A549 (cell line): ENCODE data around the gene AXDND1. TPM values are rescaled to one million over a fixed set of nuclear protein-coding genes. Genes with fewer than 3 reads are reported as not detected.

Experiments
- ATAC-seq, 2 experiments: fragments of 200-7000 bp in 1 of 2; fragments of >200 bp in 1 of 2; cut with Nextera tagmentation in 1 of 2; cut with Tn5 transposase in 1 of 2; 3 replicates each; pipeline versions ENCODE4 v1.8.0 to v1.9.1; 2018 to 2020; ENCODE audit warnings: mild to moderate bottlenecking in 1 of 2, moderate library complexity in 1 of 2
- CTCF ChIA-PET: fragments of 300-600 bp; sonication (Branson Sonifier 250); formaldehyde crosslinking; extraction: SDS; loops from one replicate; lab custom pipeline; 2021; ENCODE audit warnings: antibody characterized with exemption, inconsistent platforms; lab: Yijun Ruan, JAX
- POLR2A ChIA-PET: fragments of 350-600 bp; formaldehyde crosslinking; extraction: SDS; loops from one replicate; lab custom pipeline; 2021; ENCODE audit warnings: antibody characterized with exemption, inconsistent platforms; lab: Yijun Ruan, JAX
- DNase-seq, 2 experiments: peaks; one replicate each; pipeline versions ENCODE4 v3.0.0 to v3.0.0-alpha.2; 2011 to 2016; ENCODE audit warnings: low read depth in 1 of 2, low spot score in 1 of 2
- FAIRE-seq: peaks from 2 replicates; lab custom pipeline; 2011; peaks lifted over from hg19 to GRCh38; lab: Jason Lieb, UNC
- H3K27ac ChIP-seq, 2 experiments: fragments of >200 bp; sonication (Bioruptor Twin); formaldehyde crosslinking; 3 replicates each; pipeline ENCODE4 v1.5.1; 2016 to 2017
- H3K4me1 ChIP-seq: fragments of >200 bp; sonication (Bioruptor Twin); formaldehyde crosslinking; 3 replicates; pipeline ENCODE4 v1.6.1; 2016
- H3K4me2 ChIP-seq: fragments of >200 bp; sonication (Bioruptor Twin); formaldehyde crosslinking; 3 replicates; pipeline ENCODE4 v1.6.1; 2016
- H3K4me3 ChIP-seq: fragments of >200 bp; sonication (Bioruptor Twin); formaldehyde crosslinking; 3 replicates; pipeline ENCODE4 v1.5.1; 2016
- H3K9me3 ChIP-seq: fragments of >200 bp; sonication (Bioruptor Twin); formaldehyde crosslinking; 3 replicates; pipeline ENCODE4 v1.6.1; 2016
- BHLHE40 ChIP-seq: IDR thresholded peaks from 2 replicates; pipeline ENCODE4 v1.6.1; 2012; ENCODE audit warnings: low read depth, low read length, inconsistent platforms
- CHD2 ChIP-seq: fragments of 150-350 bp; IDR thresholded peaks from 2 replicates; pipeline ENCODE4 v1.6.1; 2014; ENCODE audit warnings: low read length; ENCODE audit not compliant: partially characterized antibody
- E2F6 ChIP-seq: IDR thresholded peaks from 2 replicates; pipeline ENCODE4 v1.6.1; 2012; ENCODE audit warnings: low read depth, borderline replicate concordance
- EHF ChIP-seq: fragments of 250-450 bp; sonication (Bioruptor Pico); IDR thresholded peaks from 2 replicates; pipeline ENCODE4 v1.5.0; 2020; ENCODE audit warnings: mild to moderate bottlenecking
- ELK1 ChIP-seq: fragments of 150-350 bp; IDR thresholded peaks from 2 replicates; pipeline ENCODE4 v1.6.1; 2014; ENCODE audit warnings: low read depth, mild to moderate bottlenecking, low read length
- EP300 ChIP-seq, 2 experiments: fragments of >200 bp; sonication (Bioruptor Twin); formaldehyde crosslinking; IDR thresholded peaks; 2 replicates in 1 of 2; 3 replicates in 1 of 2; pipeline ENCODE4 v1.6.1; 2016 to 2017
- FOXS1 ChIP-seq: fragments of 250-450 bp; sonication (Bioruptor Pico); IDR thresholded peaks from 2 replicates; pipeline ENCODE4 v1.5.0; 2020; ENCODE audit warnings: mild to moderate bottlenecking, moderate library complexity
- HDAC2 ChIP-seq: fragments of 200-600 bp; sonication (generic); IDR thresholded peaks from 2 replicates; pipeline ENCODE4 v1.6.1; 2016
- HOXB13 ChIP-seq: fragments of 250-450 bp; sonication (Bioruptor Pico); IDR thresholded peaks from 2 replicates; pipeline ENCODE4 v1.5.0; 2020; ENCODE audit warnings: low read depth, mild to moderate bottlenecking, moderate library complexity
- HOXB5 ChIP-seq: fragments of 250-450 bp; sonication (Bioruptor Pico); IDR thresholded peaks from 2 replicates; pipeline ENCODE4 v1.5.0; 2020; ENCODE audit warnings: mild to moderate bottlenecking, moderate library complexity
- JUN ChIP-seq, 2 experiments: fragments of >200 bp; sonication (Bioruptor Twin); formaldehyde crosslinking; IDR thresholded peaks; 2 replicates in 1 of 2; 3 replicates in 1 of 2; pipeline ENCODE4 v1.6.1; 2016 to 2017
- JUNB ChIP-seq: fragments of >200 bp; sonication (Bioruptor Twin); formaldehyde crosslinking; IDR thresholded peaks from 2 replicates; pipeline ENCODE4 v1.6.1; 2016
- KDM1A ChIP-seq: fragments of 200-600 bp; sonication (generic); IDR thresholded peaks from 2 replicates; pipeline ENCODE4 v1.6.1; 2016; ENCODE audit warnings: low read depth, mild to moderate bottlenecking
- MAFK ChIP-seq: fragments of 450-650 bp; IDR thresholded peaks from 2 replicates; pipeline ENCODE4 v1.6.1; 2014; ENCODE audit not compliant: partially characterized antibody
- MAX ChIP-seq: IDR thresholded peaks from 2 replicates; pipeline ENCODE4 v1.6.1; 2012
- MAZ ChIP-seq: fragments of 150-350 bp; IDR thresholded peaks from 2 replicates; pipeline ENCODE4 v1.6.1; 2014; ENCODE audit warnings: antibody characterized with exemption, low read depth, low read length, borderline replicate concordance
- PBX3 ChIP-seq: IDR thresholded peaks from 2 replicates; pipeline ENCODE4 v1.6.1; 2012
- POLR2AphosphoS2 ChIP-seq: conservative IDR thresholded peaks from 2 replicates; pipeline ENCODE4 v1.6.1; 2012; ENCODE audit warnings: low read length, improper control_type of control experiment, inconsistent platforms
- RNF2 ChIP-seq: fragments of 200-600 bp; sonication (generic); IDR thresholded peaks from 2 replicates; pipeline ENCODE4 v1.6.1; 2016; ENCODE audit warnings: low read depth, mild to moderate bottlenecking, antibody characterized with exemption, moderate library complexity, borderline replicate concordance
- SMC3 ChIP-seq: fragments of >200 bp; sonication (Bioruptor Twin); formaldehyde crosslinking; IDR thresholded peaks from 3 replicates; pipeline ENCODE4 v1.6.1; 2018; ENCODE audit warnings: inconsistent platforms
- SREBF2 ChIP-seq: fragments of 450-650 bp; IDR thresholded peaks from 2 replicates; pipeline ENCODE4 v1.6.1; 2014; ENCODE audit warnings: mild to moderate bottlenecking, moderate library complexity
- TP53 ChIP-seq: fragments of 250-450 bp; sonication (Bioruptor Pico); IDR thresholded peaks from 2 replicates; pipeline ENCODE4 v1.5.0; 2021; ENCODE audit warnings: mild to moderate bottlenecking, moderate library complexity
- USF2 ChIP-seq: fragments of 450-650 bp; IDR thresholded peaks from 2 replicates; pipeline ENCODE4 v1.6.1; 2014; ENCODE audit warnings: antibody characterized with exemption
- WGBS: methylation state at CpG from one replicate; pipeline ENCODE4 v1.1.6; 2017; ENCODE audit errors: missing lambda C conversion rate; 5-methylcytosine and 5-hydroxymethylcytosine counted together
- polyA plus RNA-seq, 4 experiments: library from polyadenylated mRNA; depleted of rRNA in 3 of 4; stranded (reverse); fragments of >200 nt; fragmentation: RNase III in 1 of 4; extraction: RNeasy Plus Mini Kit Qiagen cat#74134 plus additional on column Dnase treatment in 1 of 4; gene quantifications; 2 replicates in 3 of 4; 3 replicates in 1 of 4; pipeline ENCODE4 v1.2.3, GENCODE V29; 2011 to 2017

AXDND1 gene
- polyA plus RNA-seq, 2 of the 4 experiments (the other 2 are of a cell fraction), result 0.30 to 0.71 TPM

- WGBS, result 22% methylated on average over 5 of the region's 7 CpGs
- Histone ChIP-seq H3K9me3 (no peaks in the 10 kb centered on the region), H3K4me3 (peak overlapping the region; percentile 55), H3K27ac (peak overlapping the region; percentile 50 to 78; a peak in 5 of 6 replicates), H3K4me2 (peak overlapping the region; percentile 90)
- ChIA-PET CTCF (interaction anchor here (1.5 kb wide), 1 partner anchor 17 kb away, joined by 3 read pairs; no protein-coding TSS in a partner anchor), POLR2A (no interaction called here)
- FAIRE-seq, result no peak
- ATAC-seq, result no peak; a peak in 1 of 6 replicates
- no peak for DNase-seq
- TF ChIP-seq EHF (CRISPR knock-in tag) (no peak), HDAC2 (no peak), POLR2AphosphoS2 (no peak), JUNB (no peak), CHD2 (no peak), KDM1A (no peak)
- TF ChIP-seq, all 56 proteins: peak for 0
- no peaks in the 10 kb centered on the region; the same call in 2 of the 3 replicates for H3K4me1 ChIP-seq
Measured at GRCh38 chr1:179591253-179591591, 225.5 kb downstream of the AXDND1 start.

GRCh38 chr1:179591592-179592580, 226.1 kb downstream of the AXDND1 start, which contains the start of gene TDRD5:
Gene TDRD5 (plus strand): TSS chr1:179591832. CDS start chr1:179592616, 784 bp downstream.
- ChIA-PET CTCF (interaction anchor here (1.5 kb wide), 1 partner anchor 17 kb away, joined by 3 read pairs; no protein-coding TSS in a partner anchor), POLR2A (no interaction called here)
- Histone ChIP-seq H3K27ac (peak within 1 kb of the TSS; percentile 50 to 78; a peak in 5 of 6 replicates), H3K4me1 (no peaks in the 10 kb centered on the region; the same call in 2 of the 3 replicates), H3K4me3 (peak within 1 kb of the TSS; percentile 55), H3K9me3 (no peaks in the 10 kb centered on the region), H3K4me2 (peak within 1 kb of the TSS; percentile 90)
- ATAC-seq, result peak; percentile 77 to 84
- WGBS, result 30% methylated on average over 31 of the region's 75 CpGs
- no peak for FAIRE-seq
- TF ChIP-seq USF2 (peak; percentile 41; the same call in 1 of the 2 replicates), MAX (peak; percentile 90), JUN (IDR thresholded peaks at IDR 0.05) (no peak), E2F6 (peak; percentile 91), BHLHE40 (no peak), RNF2 (no peak), SREBF2 (no peak), PBX3 (no peak), ELK1 (no peak), FOXS1 (no peak)
- DNase-seq, result peak; percentile 44 to 65

- CTCF ChIA-PET, result interaction anchor here (0.6 to 3.4 kb wide), 5 partner anchors 8 to 1061 kb away, joined by 3 to 24 read pairs (median 3); no protein-coding TSS in a partner anchor
- FAIRE-seq (no peak), ATAC-seq (no peak), DNase-seq (no peak)
- Histone ChIP-seq H3K4me3 (no peak overlapping the region), H3K9me3 (no peaks in the 10 kb centered on the region), H3K4me1 (no peaks in the 10 kb centered on the region), H3K4me2 (no peak overlapping the region), H3K27ac (no peak overlapping the region)
- WGBS, result 44% methylated on average over 1 of the region's 1 CpG
- POLR2A ChIA-PET, result no interaction called here
- TF ChIP-seq HOXB5 (CRISPR knock-in tag) (no peak), EP300 (IDR thresholded peaks at IDR 0.05) (no peak), HOXB13 (CRISPR knock-in tag) (no peak), TP53 (CRISPR knock-in tag) (no peak), ELK1 (no peak), MAZ (no peak), SMC3 (no peak), MAFK (no peak)
Measured at GRCh38 chr1:179598631-179599030, 232.9 kb downstream of the AXDND1 start.
